ENCODE results near the gene PDE5A. TPM values are rescaled to one million over a fixed set of nuclear protein-coding genes. Genes with fewer than 3 reads are reported as not detected.

PDE5A gene
- polyA plus RNA-seq, 3 donors, result 0.80 to 0.82 TPM; not detected in 1

DNA sequence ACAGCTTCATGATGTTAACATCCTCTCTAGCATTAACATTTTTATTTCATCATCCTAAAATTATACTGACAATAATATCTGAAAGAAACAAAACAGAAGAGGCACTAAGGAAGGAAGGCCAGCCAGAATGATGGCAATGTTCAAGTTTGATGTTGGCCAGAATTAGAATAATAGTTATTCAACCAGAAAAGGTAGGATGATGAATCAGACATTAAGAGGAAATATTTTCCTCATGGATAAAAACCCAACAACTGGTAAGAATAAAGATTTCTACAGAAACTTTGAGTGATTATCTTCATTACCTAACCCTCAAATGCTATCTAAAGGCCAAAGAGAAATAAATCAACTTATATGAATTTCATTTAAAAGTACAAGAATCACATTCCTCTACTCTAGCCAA, 105.2 kb downstream of the PDE5A start:
- H3K9me3 ChIP-seq (replicated peaks in 1 of 2; ENCODE audit: control insufficient read depth in 1 of 2, insufficient read depth in 1 of 2, low read length in 2 of 2), result no peaks in the 10 kb centered on the region
- TF ChIP-seq, protein P1, sequence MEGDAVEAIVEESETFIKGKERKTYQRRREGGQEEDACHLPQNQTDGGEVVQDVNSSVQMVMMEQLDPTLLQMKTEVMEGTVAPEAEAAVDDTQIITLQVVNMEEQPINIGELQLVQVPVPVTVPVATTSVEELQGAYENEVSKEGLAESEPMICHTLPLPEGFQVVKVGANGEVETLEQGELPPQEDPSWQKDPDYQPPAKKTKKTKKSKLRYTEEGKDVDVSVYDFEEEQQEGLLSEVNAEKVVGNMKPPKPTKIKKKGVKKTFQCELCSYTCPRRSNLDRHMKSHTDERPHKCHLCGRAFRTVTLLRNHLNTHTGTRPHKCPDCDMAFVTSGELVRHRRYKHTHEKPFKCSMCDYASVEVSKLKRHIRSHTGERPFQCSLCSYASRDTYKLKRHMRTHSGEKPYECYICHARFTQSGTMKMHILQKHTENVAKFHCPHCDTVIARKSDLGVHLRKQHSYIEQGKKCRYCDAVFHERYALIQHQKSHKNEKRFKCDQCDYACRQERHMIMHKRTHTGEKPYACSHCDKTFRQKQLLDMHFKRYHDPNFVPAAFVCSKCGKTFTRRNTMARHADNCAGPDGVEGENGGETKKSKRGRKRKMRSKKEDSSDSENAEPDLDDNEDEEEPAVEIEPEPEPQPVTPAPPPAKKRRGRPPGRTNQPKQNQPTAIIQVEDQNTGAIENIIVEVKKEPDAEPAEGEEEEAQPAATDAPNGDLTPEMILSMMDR (IDR thresholded peaks at IDR 0.05), result no peak
- no peaks in the 10 kb centered on the region for H3K27me3 ChIP-seq (ENCODE audit: control insufficient read depth in 2 of 2, insufficient read depth in 2 of 2, low read length in 2 of 2)
- H3K36me3 ChIP-seq (replicated peaks in 1 of 2; ENCODE audit: control insufficient read depth in 1 of 2, insufficient read depth in 2 of 2, low read length in 2 of 2), result peaks cover 7 to 37% of the 10 kb centered on the region in 2 donors
- Mint-ChIP-seq H3K36me3 (peaks cover 13 to 16% of the 10 kb centered on the region in 2 donors), H3K27ac (no peak overlapping the region), H3K4me1 (no peaks in the 10 kb centered on the region), H3K27me3 (ENCODE audit: low read depth in 3 of 3) (no peaks in the 10 kb centered on the region), H3K4me3 (no peak overlapping the region), H3K9me3 (no peaks in the 10 kb centered on the region)
- no peak for DNase-seq
- H3K4me1 ChIP-seq (ENCODE audit: control insufficient read depth in 1 of 2, insufficient read depth in 2 of 2, low read length in 2 of 2), result no peaks in the 10 kb centered on the region
- H3K4me3 ChIP-seq (replicated peaks in 1 of 3; ENCODE audit: low read depth in 2 of 3, low read length in 3 of 3), result no peak overlapping the region
- no peak overlapping the region for H3K4me2 ChIP-seq (replicated peaks; ENCODE audit: extremely low read depth, low read length, poor library complexity, severe bottlenecking)
- H2AFZ ChIP-seq (ENCODE audit: insufficient read depth, low read depth, low read length, poor library complexity, severe bottlenecking), result no peak overlapping the region
- intact Hi-C loops (cut with micrococcal nuclease), result no loop called here
- H4K20me1 ChIP-seq (ENCODE audit: insufficient read depth, low read length), result no peaks in the 10 kb centered on the region
- H3K9ac ChIP-seq (ENCODE audit: insufficient read depth, low read length, poor library complexity, severe bottlenecking), result no peak overlapping the region
- H3K27ac ChIP-seq (ENCODE audit: low read depth in 1 of 2, low read length in 2 of 2), result no peak overlapping the region
- no peaks in the 10 kb centered on the region for H3K79me2 ChIP-seq (ENCODE audit: insufficient read depth, low read length)

DNA sequence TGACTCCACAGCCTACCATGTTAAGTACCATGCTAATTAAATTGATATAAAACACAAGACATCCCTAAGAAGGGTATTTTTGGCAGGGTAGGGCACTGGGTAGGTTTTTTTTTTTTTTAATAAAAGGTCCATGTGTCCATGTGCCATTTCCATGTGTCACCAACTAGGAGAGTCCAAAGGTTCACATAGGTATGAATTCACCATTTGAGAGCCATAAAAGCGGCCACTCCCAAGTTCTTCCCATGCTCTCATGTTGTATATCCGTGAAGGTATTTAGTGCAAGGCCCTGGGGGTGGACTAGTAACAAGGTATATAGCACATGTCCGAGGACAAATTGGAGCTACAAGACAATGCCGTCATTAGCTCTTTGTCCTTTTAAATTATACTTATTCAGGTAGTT, 107.3 kb downstream of the PDE5A start:
- no peaks in the 10 kb centered on the region for H3K79me2 ChIP-seq (ENCODE audit: insufficient read depth, low read length)
- H3K4me3 ChIP-seq (replicated peaks in 1 of 3; ENCODE audit: low read depth in 2 of 3, low read length in 3 of 3), result no peak overlapping the region
- intact Hi-C loops (cut with micrococcal nuclease), result no loop called here
- no peaks in the 10 kb centered on the region for H4K20me1 ChIP-seq (ENCODE audit: insufficient read depth, low read length)
- H3K9me3 Mint-ChIP-seq, result no peaks in the 10 kb centered on the region
- no peaks in the 10 kb centered on the region for H3K9me3 ChIP-seq (replicated peaks in 1 of 2; ENCODE audit: control insufficient read depth in 1 of 2, insufficient read depth in 1 of 2, low read length in 2 of 2)
- no peaks in the 10 kb centered on the region for H3K27me3 Mint-ChIP-seq (ENCODE audit: low read depth in 3 of 3)
- peaks cover 16 to 58% of the 10 kb centered on the region in 2 donors for H3K36me3 ChIP-seq (replicated peaks in 1 of 2; ENCODE audit: control insufficient read depth in 1 of 2, insufficient read depth in 2 of 2, low read length in 2 of 2)
- H3K4me2 ChIP-seq (replicated peaks; ENCODE audit: extremely low read depth, low read length, poor library complexity, severe bottlenecking), result no peak overlapping the region
- H3K4me1 ChIP-seq (ENCODE audit: control insufficient read depth in 1 of 2, insufficient read depth in 2 of 2, low read length in 2 of 2), result no peaks in the 10 kb centered on the region
- no peaks in the 10 kb centered on the region for H3K4me1 Mint-ChIP-seq
- H3K4me3 Mint-ChIP-seq, result no peak overlapping the region
- TF ChIP-seq, protein P1 (IDR thresholded peaks at IDR 0.05), result no peak
- no peaks in the 10 kb centered on the region for H3K27me3 ChIP-seq (ENCODE audit: control insufficient read depth in 2 of 2, insufficient read depth in 2 of 2, low read length in 2 of 2)
- H3K27ac ChIP-seq (ENCODE audit: low read depth in 1 of 2, low read length in 2 of 2), result no peak overlapping the region
- DNase-seq, result no peak
- WGBS (ENCODE audit: insufficient coverage), result 100% methylated on average over 1 of the region's 4 CpGs
- H2AFZ ChIP-seq (ENCODE audit: insufficient read depth, low read depth, low read length, poor library complexity, severe bottlenecking), result no peak overlapping the region
- H3K27ac Mint-ChIP-seq, result no peak overlapping the region
- no peak overlapping the region for H3K9ac ChIP-seq (ENCODE audit: insufficient read depth, low read length, poor library complexity, severe bottlenecking)
- peaks cover 16 to 24% of the 10 kb centered on the region in 2 donors for H3K36me3 Mint-ChIP-seq

All from CD14-positive monocyte (primary cell).